Measurements from ENCODE around the gene SUV39H1. TPM values are rescaled to one million over a fixed set of nuclear protein-coding genes. Genes with fewer than 3 reads are reported as not detected.

Gene SUV39H1
- total and polyA plus RNA-seq, 2 of the 13 experiments (the other 11 are each of a cell fraction or from before 2014, with no cell fraction given) = 5.2 to 10.1 TPM

- no peak for TF ChIP-seq ZFP82 (CRISPR knock-in tag; IDR thresholded peaks at IDR 0.05; ENCODE audit: borderline replicate concordance)
- no peak for TF ChIP-seq STAT6 (CRISPR knock-in tag; IDR thresholded peaks at IDR 0.05; ENCODE audit: borderline replicate concordance)
- no peak for TF ChIP-seq ZNF468 (CRISPR knock-in tag; IDR thresholded peaks at IDR 0.05)
- TF ChIP-seq ZNF883 (CRISPR knock-in tag; IDR thresholded peaks at IDR 0.05; ENCODE audit: not compliant biosample characterization) = no peak
- no peak for TF ChIP-seq GABPB1 (CRISPR knock-in tag; IDR thresholded peaks at IDR 0.05)
- no peak for FAIRE-seq
- Histone ChIP-seq H4K20me1 (ENCODE audit: insufficient read depth, low read length) (no peaks in the 10 kb centered on the region), H3K4me1 (ENCODE audit: insufficient read depth, low read length) (peaks cover 32% of the 10 kb centered on the region), H2AFZ (ENCODE audit: low read length) (no peak overlapping the region), H3K4me2 (ENCODE audit: low read depth, low read length) (no peak overlapping the region), H3K27me3 (ENCODE audit: control insufficient read depth in 1 of 2, insufficient read depth in 2 of 2, low read length in 2 of 2) (no peaks in the 10 kb centered on the region), H3K9me3 (ENCODE audit: low read length) (no peaks in the 10 kb centered on the region), H3K4me3 (replicated peaks in 1 of 3; ENCODE audit: insufficient read depth in 1 of 3, low read depth in 2 of 3, low read length in 3 of 3) (no peak overlapping the region), H3K27ac (ENCODE audit: extremely low read length, insufficient read depth, low read length) (no peak overlapping the region), H3K79me2 (ENCODE audit: insufficient read depth, low read length) (peaks cover 2% of the 10 kb centered on the region), H3K9ac (ENCODE audit: insufficient read depth, low read depth, low read length) (no peak overlapping the region), H3K36me3 (replicated peaks in 1 of 2; ENCODE audit: control insufficient read depth in 1 of 2, insufficient read depth in 2 of 2, low read length in 2 of 2) (no peaks in the 10 kb centered on the region)
- DNase-seq (ENCODE audit: low spot score) = no peak
- POLR2A ChIA-PET = no interaction called here
- BruUV-seq (replicated peaks) = no TSS peak
- ATAC-seq = no peak
- in situ Hi-C loops (cut with HindIII; ENCODE audit: extremely low pct_ligation_motif_present, low pct_unique_long_range_greater_than_20kb) = no loop called here
- CTCF ChIA-PET (ENCODE audit: low intra/inter-chr PET ratio, low total read pairs) = no interaction called here
- intact Hi-C loops (cut with micrococcal nuclease; ENCODE audit: unreplicated experiment) = no loop called here
Measured at GRCh38 chrX:48721916-48722315, 25.4 kb downstream of the SUV39H1 start.

GRCh38 chrX:48726596-48726995 is 30.1 kb downstream of the SUV39H1 start:
- Histone ChIP-seq H3K4me3 (replicated peaks in 1 of 3; ENCODE audit: insufficient read depth in 1 of 3, low read depth in 2 of 3, low read length in 3 of 3) (no peak overlapping the region), H3K4me1 (ENCODE audit: insufficient read depth, low read length) (no peaks in the 10 kb centered on the region), H2AFZ (ENCODE audit: low read length) (no peak overlapping the region), H3K79me2 (ENCODE audit: insufficient read depth, low read length) (no peaks in the 10 kb centered on the region), H3K4me2 (ENCODE audit: low read depth, low read length) (no peak overlapping the region), H3K27me3 (ENCODE audit: control insufficient read depth in 1 of 2, insufficient read depth in 2 of 2, low read length in 2 of 2) (no peaks in the 10 kb centered on the region), H4K20me1 (ENCODE audit: insufficient read depth, low read length) (no peaks in the 10 kb centered on the region), H3K36me3 (replicated peaks in 1 of 2; ENCODE audit: control insufficient read depth in 1 of 2, insufficient read depth in 2 of 2, low read length in 2 of 2) (no peaks in the 10 kb centered on the region), H3K9ac (ENCODE audit: insufficient read depth, low read depth, low read length) (no peak overlapping the region), H3K9me3 (ENCODE audit: low read length) (no peaks in the 10 kb centered on the region), H3K27ac (ENCODE audit: extremely low read length, insufficient read depth, low read length) (no peak overlapping the region)
- TF ChIP-seq ZC3H4 (CRISPR knock-in tag; IDR thresholded peaks at IDR 0.05; ENCODE audit: borderline replicate concordance) (no peak), RORA (CRISPR knock-in tag; IDR thresholded peaks at IDR 0.05) (no peak), SIN3A (IDR thresholded peaks at IDR 0.05; ENCODE audit: borderline replicate concordance, low read depth, low read length) (no peak), ZNF331 (CRISPR knock-in tag; IDR thresholded peaks at IDR 0.05) (no peak), SRSF1 (optimal IDR thresholded peaks at IDR 0.05; ENCODE audit: low read depth, low read length) (no peak), HMGXB4 (CRISPR knock-in tag; IDR thresholded peaks at IDR 0.05; ENCODE audit: borderline replicate concordance in 1 of 2, low read depth in 1 of 2) (no peak), ZNF513 (CRISPR knock-in tag; conservative IDR thresholded peaks at IDR 0.05) (no peak), ZNF567 (CRISPR knock-in tag; IDR thresholded peaks at IDR 0.05; ENCODE audit: borderline replicate concordance) (no peak)
- FAIRE-seq (no peak), ATAC-seq (no peak), DNase-seq (ENCODE audit: low spot score) (no peak)
- CTCF ChIA-PET (ENCODE audit: low intra/inter-chr PET ratio, low total read pairs) = no interaction called here
- intact Hi-C loops (cut with micrococcal nuclease; ENCODE audit: unreplicated experiment) = no loop called here
- POLR2A ChIA-PET = no interaction called here
- in situ Hi-C loops (cut with HindIII; ENCODE audit: extremely low pct_ligation_motif_present, low pct_unique_long_range_greater_than_20kb) = no loop called here
- BruUV-seq (replicated peaks) = no TSS peak
- no CpG with 5 or more reads among the region's 2 CpGs for WGBS (ENCODE audit: low lambda C conversion rate)
